NCI-H526 (cell line): Measurements from ENCODE around the gene DNAH6.

Source experiments
- DNase-seq, 2 experiments: peaks; one replicate each; lab custom pipeline; 2025; lab: John Stamatoyannopoulos, UW

Gene DNAH6

DNA sequence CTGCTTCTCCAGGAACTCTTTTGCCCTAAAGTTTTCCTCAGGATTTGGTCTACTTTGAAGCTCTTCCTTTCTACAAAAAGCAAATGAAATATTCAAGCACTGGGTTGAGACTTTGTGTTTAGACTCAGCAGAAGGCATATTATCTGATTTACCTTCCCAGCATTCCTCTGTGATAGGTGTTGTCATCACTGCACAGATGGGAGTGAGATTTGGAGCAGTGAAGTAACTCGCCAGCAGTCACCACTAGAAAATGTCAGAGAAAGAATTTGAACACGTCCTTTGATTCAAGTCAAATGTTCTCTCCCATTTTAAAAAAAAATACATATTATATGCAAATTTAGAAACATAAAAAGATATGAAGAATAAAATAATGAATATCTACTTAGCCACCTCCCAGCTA, 112.2 kb downstream of the DNAH6 start:
- no peak for DNase-seq

- DNase-seq: no peak
Observed at GRCh38 chr2:84629550-84629949, 113.3 kb downstream of the DNAH6 start.

- DNase-seq: peak in 1 of 2 experiments; percentile 45
Observed at GRCh38 chr2:84631047-84631446, 114.7 kb downstream of the DNAH6 start.

DNA sequence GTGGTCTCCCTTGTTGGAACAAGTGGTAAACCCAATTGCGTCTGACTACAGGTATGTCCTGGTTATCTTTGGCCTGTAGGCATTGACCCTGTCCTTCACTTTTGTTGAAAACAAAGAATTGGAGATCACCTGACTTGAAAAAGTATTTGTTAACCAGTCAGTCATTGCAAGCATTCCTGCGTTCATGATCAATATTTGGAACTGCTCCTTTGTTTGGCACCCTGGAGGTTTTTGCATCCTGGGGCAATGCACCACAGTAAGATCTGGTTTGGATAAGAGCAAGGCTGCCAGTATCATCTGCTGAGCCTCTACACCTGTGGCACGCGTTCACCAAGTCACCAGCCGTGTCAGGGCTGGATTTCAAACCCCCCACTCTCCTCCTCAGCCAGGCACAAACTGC, 115.7 kb downstream of the DNAH6 start:
- DNase-seq: no peak

DNA sequence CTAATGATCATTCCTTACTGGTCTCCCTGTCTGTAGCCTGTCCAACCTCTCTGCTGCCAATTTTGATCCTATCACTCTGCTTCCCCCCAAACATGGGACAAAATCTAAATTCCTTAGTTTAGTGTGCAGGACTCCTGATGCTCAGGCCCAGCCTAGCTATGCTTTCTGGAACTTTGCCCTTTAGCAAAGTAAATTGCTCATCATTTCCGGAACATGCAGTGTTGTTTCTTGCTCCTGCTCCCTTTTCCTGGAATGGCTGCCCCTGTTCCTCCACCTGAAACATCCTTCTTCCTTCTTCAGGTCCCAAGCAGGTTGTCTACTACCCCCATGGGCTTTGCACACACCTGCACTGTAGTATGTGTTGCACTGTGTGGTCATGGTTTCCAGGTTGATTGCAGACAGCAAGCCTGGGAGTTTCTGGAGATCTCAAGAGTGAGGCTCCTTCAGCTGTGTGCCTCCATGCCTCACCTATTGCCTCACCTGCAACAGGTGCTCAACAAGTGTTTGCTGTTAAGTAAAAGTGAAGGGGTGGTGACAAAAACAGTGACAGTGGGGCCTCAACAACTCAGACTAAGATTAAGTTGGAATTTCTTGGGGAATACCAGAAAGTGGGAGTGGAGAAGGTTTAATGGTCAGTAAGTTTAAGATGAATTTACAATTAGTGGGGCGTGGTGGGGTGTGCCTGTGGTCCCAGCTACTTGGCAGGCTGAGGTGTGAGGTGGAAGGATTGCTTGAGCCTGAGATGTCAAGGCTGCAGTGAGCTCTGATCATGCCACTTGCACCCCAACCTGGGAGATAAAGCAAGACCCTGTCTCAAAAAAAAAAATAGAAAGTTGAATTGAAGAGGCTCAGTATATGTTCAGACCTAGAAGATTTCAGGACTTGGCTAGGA, 120.0 kb downstream of the DNAH6 start:
- DNase-seq: no peak

DNA sequence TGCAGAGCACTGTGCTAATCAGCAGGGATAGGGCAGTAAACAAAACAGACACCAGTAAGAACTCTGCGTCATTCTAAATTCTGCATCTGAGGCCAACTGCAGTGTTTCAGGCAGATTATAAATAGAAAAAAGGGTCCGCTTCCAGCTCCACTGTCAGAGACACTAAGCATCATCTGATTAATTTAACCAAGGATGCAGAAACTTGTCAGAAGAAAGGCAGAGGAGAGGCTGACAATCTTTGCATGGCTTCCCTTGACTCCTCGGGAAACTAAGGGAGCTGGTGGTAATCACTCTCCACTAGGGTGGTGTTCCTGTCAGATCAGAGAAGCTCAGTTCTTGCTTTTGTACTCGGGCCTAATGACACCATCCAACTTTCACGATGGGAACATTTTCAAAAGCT, 123.5 kb downstream of the DNAH6 start:
- DNase-seq: no peak

DNA sequence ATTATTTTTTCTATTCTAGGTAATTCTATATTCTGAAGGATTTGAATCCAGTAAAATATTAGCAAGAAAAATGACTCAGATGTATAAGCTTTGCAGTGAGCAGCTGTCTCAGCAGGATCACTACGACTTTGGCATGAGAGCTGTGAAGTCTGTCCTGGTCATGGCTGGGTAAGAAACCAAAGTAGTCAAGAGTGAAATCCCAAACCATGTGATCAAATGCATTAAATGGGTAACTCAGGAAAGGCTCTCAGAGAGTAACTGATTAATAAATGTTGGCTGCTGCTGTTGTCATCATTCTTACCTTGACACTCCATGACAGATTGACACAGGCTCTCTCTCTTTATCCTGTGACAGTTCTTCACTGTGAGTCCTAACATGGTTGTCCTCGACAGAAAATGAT, 124.1 kb downstream of the DNAH6 start:
- no peak for DNase-seq

GRCh38 chr2:84641021-84641420, 124.7 kb downstream of the DNAH6 start:
- no peak for DNase-seq

DNA sequence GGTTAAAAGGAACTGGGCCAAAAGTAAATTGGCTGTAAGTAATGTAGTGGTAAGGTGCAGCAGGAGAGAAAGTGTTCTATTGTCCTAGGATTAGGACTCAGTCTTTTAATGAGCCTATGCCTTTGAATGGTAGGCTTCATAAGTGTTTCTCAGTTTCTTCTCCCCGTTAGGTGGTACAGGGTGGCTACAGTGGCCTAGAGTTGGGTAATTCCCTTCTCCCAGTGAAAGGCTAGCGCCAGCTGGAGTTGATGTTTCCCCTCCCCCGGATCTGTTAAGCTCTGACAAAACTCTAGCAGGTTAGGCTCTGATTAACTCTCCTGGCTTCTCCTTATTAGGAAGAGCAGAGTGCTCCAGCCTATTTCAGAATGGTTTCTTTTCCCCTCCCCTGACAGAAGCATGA, 127.7 kb downstream of the DNAH6 start:
- no peak for DNase-seq

- DNase-seq: no peak
Observed at GRCh38 chr2:84646514-84646913, 130.2 kb downstream of the DNAH6 start.

DNA sequence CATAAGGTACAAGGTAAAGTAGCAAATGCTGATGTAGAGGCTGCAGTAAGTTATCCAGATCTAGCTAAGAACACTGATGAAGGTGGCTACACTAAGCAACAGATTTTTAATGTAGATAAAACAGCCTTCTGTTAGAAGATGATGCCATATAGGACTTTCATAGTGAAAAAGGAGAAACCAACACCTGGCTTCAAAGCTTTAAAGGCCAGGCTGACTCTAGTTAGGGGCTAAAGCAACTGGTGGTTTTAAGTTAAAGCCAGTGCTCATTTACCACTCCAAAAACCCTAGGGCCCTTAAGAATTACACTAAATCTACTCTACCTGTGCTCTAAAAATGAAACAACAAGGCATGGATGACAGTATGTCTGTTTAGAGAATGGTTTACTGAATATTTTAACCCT, 131.0 kb downstream of the DNAH6 start:
- no peak for DNase-seq

DNA sequence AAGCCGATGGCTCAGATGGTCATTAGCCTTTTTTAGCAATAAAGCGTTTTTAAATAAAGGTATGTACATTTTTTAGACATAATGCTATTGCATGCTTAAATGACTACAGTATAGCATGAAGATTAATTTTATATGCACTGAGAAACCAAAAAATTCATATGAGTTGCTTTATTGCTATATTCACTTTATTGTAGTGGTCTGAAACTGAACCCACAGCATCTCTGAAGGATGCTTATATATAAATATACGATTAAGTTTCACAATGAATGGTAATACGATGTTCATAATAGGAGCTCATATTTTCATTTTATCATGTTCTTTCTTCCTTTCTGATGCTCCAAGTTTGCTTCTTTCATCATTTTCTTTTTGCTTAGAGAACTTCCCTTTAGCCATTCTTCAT, 132.8 kb downstream of the DNAH6 start:
- no peak for DNase-seq

DNA sequence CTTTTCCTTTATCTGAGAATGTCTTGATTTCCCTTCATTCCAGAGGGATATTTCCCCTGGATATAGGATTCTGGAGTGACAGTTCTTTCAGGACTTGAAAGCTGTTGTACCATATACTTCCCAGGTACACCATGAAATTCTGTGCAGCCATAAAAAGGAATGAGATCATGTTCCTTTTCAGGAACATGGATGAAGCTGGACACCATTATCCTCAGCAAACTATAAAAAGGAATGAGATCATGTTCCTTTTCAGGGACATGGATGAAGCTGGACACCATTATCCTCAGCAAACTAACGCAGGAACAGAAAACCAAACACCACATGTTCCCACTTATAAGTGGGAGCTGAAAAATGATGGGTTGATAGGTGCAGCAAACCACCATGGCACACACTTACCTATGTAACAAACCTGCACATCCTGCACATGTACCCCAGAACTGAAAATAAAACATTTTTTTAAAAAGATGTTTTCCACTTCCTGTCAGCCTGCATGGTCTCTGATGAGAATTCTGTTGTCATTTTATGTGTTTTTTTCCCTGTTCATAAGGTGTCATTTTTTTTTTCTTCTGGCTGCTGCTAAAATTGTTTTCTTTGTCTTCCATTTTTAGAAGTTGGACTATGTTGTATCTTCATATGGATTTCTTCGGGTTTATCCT, 133.3 kb downstream of the DNAH6 start:
- no peak for DNase-seq

DNA sequence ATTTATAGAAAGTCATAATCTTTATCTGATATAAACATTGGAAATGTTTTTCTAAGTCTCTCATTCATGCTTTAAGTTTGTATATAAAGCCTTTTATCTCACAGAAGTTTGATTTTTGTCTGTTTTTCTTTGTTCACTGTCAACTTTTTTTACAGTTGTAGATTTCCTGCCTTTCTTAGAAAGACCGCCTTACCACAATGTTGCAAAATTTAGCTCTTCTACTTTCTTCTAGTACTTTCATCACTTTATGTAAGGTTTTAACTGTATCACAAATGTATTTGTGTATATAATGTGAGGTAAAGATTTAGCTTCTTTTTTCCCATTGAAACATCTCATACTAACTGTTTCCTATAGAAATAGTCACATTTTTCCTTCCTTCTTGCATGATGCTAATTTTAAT, 136.1 kb downstream of the DNAH6 start:
- no peak for DNase-seq

GRCh38 chr2:84653302-84653701, 137.0 kb downstream of the DNAH6 start:
- no peak for DNase-seq

DNA sequence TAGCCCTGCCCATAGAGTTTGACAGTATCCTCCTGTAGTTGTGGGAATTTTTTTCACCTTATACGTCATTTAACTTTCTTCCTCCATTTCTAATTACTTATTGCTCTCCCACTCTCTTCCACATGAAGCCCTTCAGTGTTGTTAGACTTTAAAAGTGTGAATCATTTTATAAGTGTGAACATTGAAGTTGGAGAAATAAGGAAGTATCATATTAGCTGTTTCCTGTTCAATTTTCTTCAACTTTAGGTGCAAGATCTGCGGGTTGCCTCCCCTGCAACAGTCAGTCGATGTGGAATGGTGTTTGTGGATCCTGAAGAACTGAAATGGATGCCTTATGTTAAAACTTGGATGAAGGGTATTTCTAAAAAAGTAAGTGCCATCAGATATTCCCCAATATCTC, 138.1 kb downstream of the DNAH6 start:
- DNase-seq: no peak

DNA sequence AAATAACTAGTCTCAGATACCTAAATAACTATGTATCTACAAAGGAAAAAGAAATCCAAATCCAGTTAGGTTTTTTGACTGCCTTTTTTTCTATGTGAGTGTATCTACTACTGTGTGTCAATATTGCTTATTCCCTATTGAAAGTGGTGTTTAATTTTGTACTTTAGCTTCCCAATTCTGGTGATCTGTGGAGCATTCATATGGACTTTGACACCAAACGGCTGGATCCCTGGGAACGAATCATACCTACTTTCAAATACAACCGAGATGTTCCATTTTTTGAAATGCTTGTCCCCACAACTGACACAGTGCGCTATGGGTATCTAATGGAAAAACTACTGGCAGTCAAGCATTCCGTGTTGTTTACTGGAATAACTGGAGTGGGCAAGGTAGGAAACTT, 152.8 kb downstream of the DNAH6 start:
- DNase-seq: no peak

- DNase-seq: no peak
Observed at GRCh38 chr2:84674099-84674498, 157.8 kb downstream of the DNAH6 start.

DNA sequence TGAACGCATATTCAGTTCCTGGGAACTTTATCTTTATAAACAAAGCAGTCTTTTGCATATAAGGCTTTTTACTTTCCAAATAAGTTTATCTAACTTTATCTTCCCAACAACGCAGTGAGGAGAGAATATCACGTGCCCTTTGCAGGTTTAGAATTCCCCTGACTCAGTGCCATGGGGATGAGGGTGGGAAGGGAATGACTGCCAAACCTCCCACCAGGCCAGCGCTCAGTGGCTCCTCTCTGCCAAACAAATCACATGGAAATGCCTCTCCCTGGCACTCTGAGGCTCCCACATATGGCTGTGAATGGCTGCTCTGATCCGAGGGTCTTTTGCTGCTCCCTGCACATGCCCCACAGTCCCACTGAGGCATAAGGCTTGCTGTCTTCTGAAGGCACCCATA, 158.3 kb downstream of the DNAH6 start:
- DNase-seq: no peak

DNA sequence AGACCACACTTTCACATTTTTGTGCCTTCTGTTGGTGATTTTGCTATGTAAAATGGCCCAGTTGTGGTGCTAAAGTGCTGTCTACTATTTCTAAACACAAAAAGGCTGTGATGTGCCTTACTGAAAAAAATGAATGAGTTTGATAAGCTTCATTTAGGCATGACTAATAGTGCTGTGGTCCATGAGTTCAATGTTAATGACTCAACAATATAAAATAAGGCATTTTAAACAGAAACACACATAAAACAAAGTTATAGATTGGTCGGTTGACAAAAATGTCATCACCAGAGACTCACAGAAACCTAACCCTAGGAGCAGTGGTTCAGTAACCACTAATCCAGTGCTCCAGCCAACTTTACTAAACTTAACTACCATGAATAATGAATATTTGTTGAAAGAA, 160.0 kb downstream of the DNAH6 start:
- no peak for DNase-seq

DNA sequence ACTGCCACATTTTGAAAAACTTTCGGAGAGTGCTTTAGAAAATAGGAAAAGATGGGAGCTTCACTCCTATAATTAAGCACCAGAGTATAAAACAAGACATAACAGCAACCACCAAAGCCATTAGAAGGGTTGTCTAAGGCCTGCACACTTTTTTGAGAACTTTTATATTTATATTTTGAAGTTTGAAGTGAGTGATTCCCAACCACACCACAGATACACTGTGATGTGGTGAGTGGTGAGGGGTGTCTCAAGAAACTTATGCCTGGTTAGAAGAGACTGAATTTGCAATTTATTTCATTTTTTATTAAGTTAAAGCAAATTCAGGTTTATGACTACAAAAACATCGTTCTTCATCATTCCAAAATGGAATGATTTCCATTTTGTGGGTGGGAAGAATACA, 161.9 kb downstream of the DNAH6 start:
- no peak for DNase-seq

- DNase-seq: no peak
Observed at GRCh38 chr2:84686783-84687476, 170.6 kb downstream of the DNAH6 start.
